CD8-positive, alpha-beta memory T cell (primary cell): ENCODE results near the gene CDH3. TPM values are rescaled to one million over a fixed set of nuclear protein-coding genes. Genes with fewer than 3 reads are reported as not detected.
A peak's percentile ranks its signal among the peaks of the same experiment; 100 is the strongest.

Source experiments
- CTCF ChIA-PET: fragments of 350-600 bp; sonication (Branson Sonifier 250); formaldehyde crosslinking; loops from one replicate; lab custom pipeline; 2021; ENCODE audit warnings: antibody characterized with exemption; lab: Charles Lee
- POLR2A ChIA-PET: fragments of 350-600 bp; sonication (Branson Sonifier 250); formaldehyde crosslinking; loops from one replicate; lab custom pipeline; 2021; ENCODE audit warnings: antibody characterized with exemption; lab: Charles Lee
- DNase-seq, 5 donors: peaks; one replicate each; pipeline versions ENCODE4 v3.0.0 to v3.0.0-alpha.2; 2020 to 2022; ENCODE audit warnings: mixed read lengths in 1 of 5
- H3K27ac ChIP-seq: one replicate; pipeline ENCODE4 v1.7.0; 2013; ENCODE audit warnings: low read depth, mild to moderate bottlenecking, low read length, moderate library complexity
- H3K27me3 ChIP-seq: 2 replicates; pipeline ENCODE4 v1.7.0; 2013; ENCODE audit warnings: low read length, mild to moderate bottlenecking; ENCODE audit not compliant: insufficient read depth, poor library complexity, severe bottlenecking
- H3K36me3 ChIP-seq: 2 replicates; pipeline ENCODE4 v1.7.0; 2013; ENCODE audit warnings: mild to moderate bottlenecking, low read length, moderate library complexity; ENCODE audit not compliant: insufficient read depth
- H3K4me1 ChIP-seq: 2 replicates; pipeline ENCODE4 v1.7.0; 2013; ENCODE audit warnings: mild to moderate bottlenecking, low read length, moderate library complexity; ENCODE audit not compliant: insufficient read depth
- H3K4me3 ChIP-seq: 2 replicates; pipeline ENCODE4 v1.7.0; 2013; ENCODE audit warnings: mild to moderate bottlenecking, low read length
- H3K9me3 ChIP-seq: 2 replicates; pipeline ENCODE4 v1.7.0; 2013; ENCODE audit warnings: mild to moderate bottlenecking, low read length
- H3K27ac Mint-ChIP-seq, 8 donors: one replicate each; pipeline ENCODE4 v1.8.0; 2020 to 2021; ENCODE audit warnings: mixed read lengths in 8 of 8, mild to moderate bottlenecking in 6 of 8, inconsistent platforms in 3 of 8, moderate library complexity in 3 of 8
- H3K27me3 Mint-ChIP-seq, 2 donors: one replicate each; pipeline ENCODE4 v1.8.0; 2020 to 2021; ENCODE audit warnings: mixed read lengths in 2 of 2, mild to moderate bottlenecking in 1 of 2, moderate library complexity in 1 of 2
- H3K36me3 Mint-ChIP-seq, 3 donors: one replicate each; pipeline ENCODE4 v1.8.0; 2020 to 2021; ENCODE audit warnings: mixed read lengths in 3 of 3, inconsistent platforms in 1 of 3, mild to moderate bottlenecking in 1 of 3
- H3K4me1 Mint-ChIP-seq, 3 donors: one replicate each; pipeline ENCODE4 v1.8.0; 2020 to 2021; ENCODE audit warnings: mixed read lengths in 3 of 3, inconsistent platforms in 1 of 3, mild to moderate bottlenecking in 1 of 3
- H3K4me3 Mint-ChIP-seq, 7 donors: one replicate each; pipeline ENCODE4 v1.8.0; 2020 to 2021; ENCODE audit warnings: mixed read lengths in 7 of 7, mild to moderate bottlenecking in 6 of 7, moderate library complexity in 4 of 7, inconsistent platforms in 2 of 7
- H3K9me3 Mint-ChIP-seq, 5 donors: one replicate each; pipeline ENCODE4 v1.8.0; 2020 to 2022; ENCODE audit warnings: mixed read lengths in 5 of 5, mild to moderate bottlenecking in 3 of 5, moderate library complexity in 2 of 5, inconsistent platforms in 1 of 5
- polyA plus RNA-seq: library from polyadenylated mRNA; unstranded; fragments of 300-500 nt; fragmentation: Illumina TruSeq; gene quantifications from one replicate; pipeline ENCODE4 v1.2.3, GENCODE V29; 2021
- total RNA-seq, 2 experiments: library from RNA; stranded (reverse); gene quantifications; one replicate each; pipeline ENCODE4 v1.2.3, GENCODE V29; 2021

CDH3 gene
- total and polyA plus RNA-seq, 3 experiments from 2014 or later, result 0.14 TPM; not detected in 2

- Mint-ChIP-seq H3K27ac (no peak overlapping the region), H3K36me3 (no peaks in the 10 kb centered on the region), H3K9me3 (no peaks in the 10 kb centered on the region), H3K4me3 (no peak overlapping the region), H3K27me3 (peaks cover 0 to 4% of the 10 kb centered on the region in 2 donors), H3K4me1 (peaks cover 0 to 4% (median 0%) of the 10 kb centered on the region in 3 donors)
- Histone ChIP-seq H3K9me3 (no peaks in the 10 kb centered on the region), H3K4me3 (no peak overlapping the region), H3K27me3 (no peaks in the 10 kb centered on the region), H3K36me3 (no peaks in the 10 kb centered on the region), H3K27ac (no peak overlapping the region), H3K4me1 (no peaks in the 10 kb centered on the region)
- DNase-seq, result no peak
- ChIA-PET POLR2A (no interaction called here), CTCF (no interaction called here)
Measured at GRCh38 chr16:68668266-68668665, 23.2 kb downstream of the CDH3 start.

DNA sequence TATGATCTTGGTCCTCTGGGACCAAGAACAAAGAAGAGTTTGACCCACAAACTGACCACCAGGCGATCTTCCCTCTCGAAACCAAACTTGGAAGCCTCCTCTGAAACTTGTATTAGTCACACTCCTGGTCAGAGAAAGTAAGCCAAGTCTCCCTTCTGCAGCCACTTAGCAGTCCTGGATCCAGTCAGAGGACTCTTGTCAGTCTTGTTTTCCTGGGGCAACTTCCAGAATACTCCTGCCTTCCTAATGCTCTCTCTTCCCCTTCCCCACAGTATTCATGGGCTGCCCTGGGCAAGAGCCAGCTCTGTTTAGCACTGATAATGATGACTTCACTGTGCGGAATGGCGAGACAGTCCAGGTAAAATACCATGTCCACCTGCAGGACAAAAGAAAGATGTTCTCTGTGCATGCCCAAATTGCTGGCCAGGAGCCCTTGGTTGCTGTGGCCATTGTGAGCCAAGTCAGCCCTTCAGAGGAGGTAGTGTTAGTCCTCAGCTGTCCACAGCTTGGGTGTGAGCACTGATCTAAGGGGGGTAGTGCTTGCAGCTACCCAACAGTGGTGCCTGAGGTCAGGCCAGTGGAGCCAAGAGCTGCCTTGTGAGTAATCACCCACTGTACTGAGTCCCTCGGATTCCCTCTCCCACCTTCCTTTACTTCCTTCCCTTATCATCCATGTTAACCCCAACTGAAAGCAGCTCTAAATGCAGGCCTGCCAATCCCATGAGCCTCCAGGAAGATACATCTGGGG, 31.2 kb downstream of the CDH3 start:
- ChIA-PET POLR2A (no interaction called here), CTCF (no interaction called here)
- H3K27ac Mint-ChIP-seq, result no peak overlapping the region
- peaks cover 3 to 13% of the 10 kb centered on the region in 2 donors for H3K27me3 Mint-ChIP-seq
- Histone ChIP-seq H3K4me1 (no peaks in the 10 kb centered on the region), H3K4me3 (no peak overlapping the region), H3K27me3 (no peaks in the 10 kb centered on the region), H3K9me3 (no peaks in the 10 kb centered on the region), H3K27ac (no peak overlapping the region), H3K36me3 (no peaks in the 10 kb centered on the region)
- no peak for DNase-seq
- no peak overlapping the region for H3K4me3 Mint-ChIP-seq
- H3K4me1 Mint-ChIP-seq, result no peaks in the 10 kb centered on the region
- no peaks in the 10 kb centered on the region for H3K36me3 Mint-ChIP-seq
- no peaks in the 10 kb centered on the region for H3K9me3 Mint-ChIP-seq

- Histone ChIP-seq H3K9me3 (no peaks in the 10 kb centered on the region), H3K4me1 (no peaks in the 10 kb centered on the region), H3K4me3 (no peak overlapping the region), H3K27me3 (no peaks in the 10 kb centered on the region), H3K36me3 (no peaks in the 10 kb centered on the region), H3K27ac (no peak overlapping the region)
- ChIA-PET CTCF (no interaction called here), POLR2A (no interaction called here)
- no peak overlapping the region for H3K4me3 Mint-ChIP-seq
- no peaks in the 10 kb centered on the region for H3K36me3 Mint-ChIP-seq
- H3K9me3 Mint-ChIP-seq, result no peaks in the 10 kb centered on the region
- DNase-seq, result no peak
- H3K27me3 Mint-ChIP-seq, result peaks cover 3 to 10% of the 10 kb centered on the region in 2 donors
- H3K4me1 Mint-ChIP-seq, result no peaks in the 10 kb centered on the region
- H3K27ac Mint-ChIP-seq, result no peak overlapping the region
Measured at GRCh38 chr16:68681038-68681437, 35.9 kb downstream of the CDH3 start.

- CTCF ChIA-PET, result no interaction called here
- no peaks in the 10 kb centered on the region for H3K4me1 ChIP-seq
- H3K9me3 Mint-ChIP-seq, result no peaks in the 10 kb centered on the region
- no peaks in the 10 kb centered on the region for H3K4me1 Mint-ChIP-seq
- no peaks in the 10 kb centered on the region for H3K36me3 ChIP-seq
- no peaks in the 10 kb centered on the region for H3K36me3 Mint-ChIP-seq
- H3K27ac ChIP-seq, result no peak overlapping the region
- no peak overlapping the region for H3K4me3 ChIP-seq
- no peak for DNase-seq
- POLR2A ChIA-PET, result no interaction called here
- H3K27me3 ChIP-seq, result no peaks in the 10 kb centered on the region
- H3K27me3 Mint-ChIP-seq, result peaks cover 0 to 5% of the 10 kb centered on the region in 2 donors
- no peak overlapping the region for H3K4me3 Mint-ChIP-seq
- H3K9me3 ChIP-seq, result no peaks in the 10 kb centered on the region
- H3K27ac Mint-ChIP-seq, result peak overlapping the region in 1 of 8 donors; percentile 12
Measured at GRCh38 chr16:68685685-68686478, 40.8 kb downstream of the CDH3 start.

DNA sequence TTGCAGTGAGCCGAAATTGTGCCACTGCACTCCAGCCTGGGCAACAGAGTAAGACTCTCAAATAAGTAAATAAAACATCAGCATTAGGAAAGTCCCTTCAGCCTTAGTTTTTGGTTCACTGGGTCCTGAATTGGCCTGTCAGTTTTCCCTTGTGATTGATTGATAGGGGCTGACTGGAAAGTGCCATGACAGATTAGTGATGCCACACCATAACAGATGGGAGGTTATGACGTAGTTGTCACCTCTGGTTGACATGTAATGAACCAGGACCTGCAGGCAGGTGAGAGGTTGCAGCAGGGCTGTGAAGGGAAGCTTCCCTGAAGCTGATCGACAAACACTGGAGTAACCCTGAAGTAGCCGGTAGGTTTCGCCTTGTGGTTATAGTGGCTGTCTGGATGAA, 41.8 kb downstream of the CDH3 start:
- Mint-ChIP-seq H3K27me3 (no peaks in the 10 kb centered on the region), H3K9me3 (no peaks in the 10 kb centered on the region), H3K36me3 (no peaks in the 10 kb centered on the region), H3K4me3 (no peak overlapping the region), H3K4me1 (no peaks in the 10 kb centered on the region), H3K27ac (no peak overlapping the region)
- H3K4me1 ChIP-seq, result no peaks in the 10 kb centered on the region
- no peak overlapping the region for H3K4me3 ChIP-seq
- H3K27me3 ChIP-seq, result no peaks in the 10 kb centered on the region
- ChIA-PET CTCF (no interaction called here), POLR2A (no interaction called here)
- no peaks in the 10 kb centered on the region for H3K36me3 ChIP-seq
- no peaks in the 10 kb centered on the region for H3K9me3 ChIP-seq
- no peak for DNase-seq
- no peak overlapping the region for H3K27ac ChIP-seq

DNA sequence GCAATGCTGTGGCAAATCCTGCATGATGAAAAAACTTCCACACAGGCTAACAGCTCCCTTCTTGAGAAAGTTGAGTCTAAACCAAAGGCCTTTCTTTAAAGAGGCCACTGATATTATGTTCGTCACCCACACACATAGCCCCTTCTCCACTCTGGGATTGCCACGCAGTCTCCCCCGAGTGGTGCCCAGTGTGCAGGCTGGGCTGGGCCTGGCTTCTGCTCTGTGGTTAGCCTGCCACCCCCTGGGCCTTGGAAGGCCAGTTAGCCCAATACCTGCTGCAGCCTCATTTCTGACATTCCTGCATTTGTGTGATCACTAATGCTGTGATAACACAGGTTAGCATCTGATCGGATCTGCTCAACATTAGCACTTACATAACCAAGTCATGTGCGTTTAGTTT, 44.8 kb downstream of the CDH3 start:
- Histone ChIP-seq H3K9me3 (no peaks in the 10 kb centered on the region), H3K4me1 (no peaks in the 10 kb centered on the region), H3K27me3 (no peaks in the 10 kb centered on the region), H3K4me3 (no peak overlapping the region), H3K27ac (no peak overlapping the region), H3K36me3 (no peaks in the 10 kb centered on the region)
- ChIA-PET CTCF (no interaction called here), POLR2A (no interaction called here)
- no peaks in the 10 kb centered on the region for H3K4me1 Mint-ChIP-seq
- no peaks in the 10 kb centered on the region for H3K36me3 Mint-ChIP-seq
- DNase-seq, result no peak
- no peak overlapping the region for H3K27ac Mint-ChIP-seq
- peaks cover 1 to 7% of the 10 kb centered on the region in 2 donors for H3K27me3 Mint-ChIP-seq
- H3K9me3 Mint-ChIP-seq, result no peaks in the 10 kb centered on the region
- H3K4me3 Mint-ChIP-seq, result no peak overlapping the region

DNA sequence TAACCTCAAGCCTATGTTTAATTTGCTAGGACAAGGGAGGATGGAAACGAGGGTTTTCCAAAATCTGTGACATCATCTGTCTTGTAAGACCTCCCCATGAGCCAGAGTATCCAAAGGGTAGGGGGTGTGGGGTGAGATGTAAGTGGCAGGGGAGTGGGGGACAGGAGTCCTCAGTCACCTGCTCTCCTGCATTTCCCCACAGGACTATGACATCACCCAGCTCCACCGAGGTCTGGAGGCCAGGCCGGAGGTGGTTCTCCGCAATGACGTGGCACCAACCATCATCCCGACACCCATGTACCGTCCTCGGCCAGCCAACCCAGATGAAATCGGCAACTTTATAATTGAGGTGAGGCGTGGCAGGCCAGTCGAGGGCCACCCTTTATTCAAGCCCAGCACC, 50.5 kb downstream of the CDH3 start:
- Histone ChIP-seq H3K4me3 (no peak overlapping the region), H3K27ac (no peak overlapping the region), H3K36me3 (no peaks in the 10 kb centered on the region), H3K9me3 (no peaks in the 10 kb centered on the region), H3K4me1 (no peaks in the 10 kb centered on the region), H3K27me3 (no peaks in the 10 kb centered on the region)
- CTCF ChIA-PET, result interaction anchor here (0.6 kb wide), 1 partner anchor 233 kb away, joined by 4 read pairs; no protein-coding TSS in a partner anchor
- peaks cover 1 to 7% of the 10 kb centered on the region in 2 donors for H3K27me3 Mint-ChIP-seq
- no peak for DNase-seq
- H3K4me1 Mint-ChIP-seq, result no peaks in the 10 kb centered on the region
- H3K27ac Mint-ChIP-seq, result no peak overlapping the region
- H3K4me3 Mint-ChIP-seq, result no peak overlapping the region
- POLR2A ChIA-PET, result no interaction called here
- H3K9me3 Mint-ChIP-seq, result no peaks in the 10 kb centered on the region
- H3K36me3 Mint-ChIP-seq, result no peaks in the 10 kb centered on the region

- Histone ChIP-seq H3K4me1 (no peaks in the 10 kb centered on the region), H3K9me3 (no peaks in the 10 kb centered on the region), H3K4me3 (no peak overlapping the region), H3K27ac (no peak overlapping the region), H3K27me3 (no peaks in the 10 kb centered on the region), H3K36me3 (no peaks in the 10 kb centered on the region)
- CTCF ChIA-PET, result interaction anchor here (0.6 kb wide), 1 partner anchor 1171 kb away, joined by 3 read pairs; no protein-coding TSS in a partner anchor
- no peak for DNase-seq
- Mint-ChIP-seq H3K4me3 (no peak overlapping the region), H3K27ac (no peak overlapping the region), H3K36me3 (no peaks in the 10 kb centered on the region), H3K9me3 (no peaks in the 10 kb centered on the region), H3K4me1 (no peaks in the 10 kb centered on the region), H3K27me3 (peaks cover 1 to 7% of the 10 kb centered on the region in 2 donors)
- POLR2A ChIA-PET, result no interaction called here
Measured at GRCh38 chr16:68696514-68696913, 51.4 kb downstream of the CDH3 start.
